PC-3 (cell line): Measurements from ENCODE around the gene BCAS3. TPM values are rescaled to one million over a fixed set of nuclear protein-coding genes. Genes with fewer than 3 reads are reported as not detected.

Experiments
- ATAC-seq: fragments of 200-7000 bp; cut with Tn5 transposase; 2 replicates; pipeline ENCODE4 v1.9.1; 2020; ENCODE audit warnings: mild to moderate bottlenecking, moderate library complexity
- BruUV-seq: library from RNA; stranded (reverse); fragments of 400-500 nt; replicated peaks from 2 replicates; lab custom pipeline; 2021; lab: Mats Ljungman, UMichigan
- CTCF ChIA-PET: fragments of 300-600 bp; sonication (Branson Sonifier 250); formaldehyde crosslinking; loops from one replicate; lab custom pipeline; 2022; ENCODE audit warnings: antibody characterized with exemption; lab: Charles Lee
- POLR2A ChIA-PET: fragments of 300-600 bp; sonication (Branson Sonifier 250); formaldehyde crosslinking; loops from one replicate; lab custom pipeline; 2022; ENCODE audit warnings: antibody characterized with exemption; ENCODE audit not compliant: unreplicated experiment; lab: Charles Lee
- DNase-seq: peaks from one replicate; pipeline ENCODE4 v3.0.0-alpha.2; 2015
- H2AFZ ChIP-seq: fragments of 300-600 bp; sonication (generic); 2 replicates; pipeline ENCODE4 v1.6.0; 2016; ENCODE audit warnings: antibody characterized with exemption, low read length
- H3F3A ChIP-seq: fragments of 300-600 bp; sonication (generic); one replicate; pipeline ENCODE4 v1.6.0; 2017; ENCODE audit warnings: antibody characterized with exemption, low read length, control low read depth, mild to moderate bottlenecking; ENCODE audit not compliant: unreplicated experiment
- H3K27ac ChIP-seq: fragments of 300-600 bp; sonication (generic); 2 replicates; pipeline ENCODE4 v1.5.1; 2016; ENCODE audit warnings: mild to moderate bottlenecking, low read length
- H3K27me3 ChIP-seq: fragments of 300-600 bp; sonication (generic); 2 replicates; pipeline ENCODE4 v1.6.1; 2016; ENCODE audit warnings: low read length, mixed read lengths
- H3K36me3 ChIP-seq: fragments of 300-600 bp; sonication (generic); 2 replicates; pipeline ENCODE4 v1.6.1; 2016; ENCODE audit warnings: low read depth, mixed run types, low read length, mixed read lengths
- H3K4me1 ChIP-seq: fragments of 300-600 bp; sonication (generic); 2 replicates; pipeline ENCODE4 v1.5.1; 2016; ENCODE audit warnings: low read length; ENCODE audit not compliant: insufficient read depth
- H3K4me2 ChIP-seq: fragments of 300-600 bp; sonication (generic); 2 replicates; pipeline ENCODE4 v1.6.0; 2016; ENCODE audit warnings: low read length
- H3K4me3 ChIP-seq: fragments of 300-600 bp; sonication (generic); 2 replicates; pipeline ENCODE4 v1.5.1; 2016; ENCODE audit warnings: mild to moderate bottlenecking, low read length, mixed read lengths
- H3K79me2 ChIP-seq: fragments of 300-600 bp; sonication (generic); 2 replicates; pipeline ENCODE4 v1.6.1; 2017; ENCODE audit warnings: low read length, mixed read lengths
- H3K9ac ChIP-seq: fragments of 300-600 bp; sonication (generic); 2 replicates; pipeline ENCODE4 v1.6.0; 2016; ENCODE audit warnings: mild to moderate bottlenecking, low read length
- H3K9me2 ChIP-seq: fragments of 300-600 bp; sonication (generic); replicated peaks from 2 replicates; pipeline ENCODE4 v1.6.1; 2016; ENCODE audit warnings: mixed run types, low read length, mixed read lengths
- H3K9me3 ChIP-seq: fragments of 300-600 bp; sonication (generic); 2 replicates; pipeline ENCODE4 v1.6.1; 2016; ENCODE audit warnings: low read length, mixed read lengths
- H4K20me1 ChIP-seq: fragments of 300-600 bp; sonication (generic); 2 replicates; pipeline ENCODE4 v1.6.1; 2016; ENCODE audit warnings: low read length, mixed read lengths
- CTCF ChIP-seq: fragments of 300-600 bp; sonication (generic); conservative IDR thresholded peaks from 2 replicates; pipeline ENCODE4 v1.5.1; 2017; ENCODE audit warnings: antibody characterized with exemption, low read depth, mild to moderate bottlenecking, low read length
- EZH2 ChIP-seq: fragments of 300-600 bp; sonication (generic); IDR thresholded peaks from one replicate; pipeline ENCODE4 v1.6.1; 2017; ENCODE audit warnings: antibody characterized with exemption, mild to moderate bottlenecking, low read length; ENCODE audit not compliant: unreplicated experiment
- EZH2phosphoT487 ChIP-seq: fragments of 300-600 bp; sonication (generic); IDR thresholded peaks from 2 replicates; pipeline ENCODE4 v1.6.1; 2018; ENCODE audit warnings: mild to moderate bottlenecking, antibody characterized with exemption, low read length, borderline replicate concordance
- intact Hi-C: fragments of 100-400 bp; cut with micrococcal nuclease; formaldehyde crosslinking; loops from 2 replicates; pipeline ENCODE4 v1.9.0; 2023
- total RNA-seq: library from RNA; depleted of rRNA; stranded (reverse); fragments of >200 nt; gene quantifications from 2 replicates; pipeline ENCODE4 v1.2.3, GENCODE V29; 2014

BCAS3 gene
- total RNA-seq, 1 experiment from 2014 or later, result 25.9 TPM

DNA sequence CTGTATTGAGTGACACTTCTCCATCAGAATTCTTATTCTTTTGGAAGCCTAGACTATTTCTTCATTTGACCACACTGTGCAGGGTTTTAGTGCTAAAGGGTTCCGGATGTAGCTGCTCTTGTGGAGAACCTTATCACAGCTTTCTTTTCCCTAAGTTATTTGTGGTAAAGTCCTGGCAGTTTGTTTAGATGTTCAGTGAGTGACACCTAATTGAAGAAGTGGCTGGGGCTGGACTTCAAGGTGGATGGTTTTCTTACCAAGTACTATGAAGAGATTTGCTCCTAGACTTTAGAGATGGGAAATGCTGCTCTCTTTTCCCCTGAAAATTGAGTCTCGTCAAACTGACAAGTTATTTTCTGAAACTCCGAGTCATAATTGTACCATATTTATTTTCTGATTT lies 578.0 kb downstream of the BCAS3 start:
- no peak overlapping the region for H3K4me3 ChIP-seq
- H3K27me3 ChIP-seq, result no peaks in the 10 kb centered on the region
- no peak overlapping the region for H2AFZ ChIP-seq
- TF ChIP-seq CTCF (no peak), EZH2 (no peak), EZH2phosphoT487 (no peak)
- no TSS peak for BruUV-seq
- H3K9ac ChIP-seq, result no peak overlapping the region
- ChIA-PET POLR2A (no interaction called here), CTCF (no interaction called here)
- peaks cover 6% of the 10 kb centered on the region for H3K4me1 ChIP-seq
- H3K9me3 ChIP-seq, result no peaks in the 10 kb centered on the region
- DNase-seq, result no peak
- intact Hi-C loops, result no loop called here
- H3K4me2 ChIP-seq, result no peak overlapping the region
- H3K27ac ChIP-seq, result no peak overlapping the region
- no peaks in the 10 kb centered on the region for H3K79me2 ChIP-seq
- H3F3A ChIP-seq, result no peaks in the 10 kb centered on the region
- no peaks in the 10 kb centered on the region for H3K9me2 ChIP-seq
- no peaks in the 10 kb centered on the region for H4K20me1 ChIP-seq
- H3K36me3 ChIP-seq, result no peaks in the 10 kb centered on the region
- no peak for ATAC-seq

- H3F3A ChIP-seq, result no peaks in the 10 kb centered on the region
- H3K4me3 ChIP-seq, result no peak overlapping the region
- H3K9ac ChIP-seq, result no peak overlapping the region
- H3K79me2 ChIP-seq, result no peaks in the 10 kb centered on the region
- no peak for ATAC-seq
- ChIA-PET CTCF (no interaction called here), POLR2A (no interaction called here)
- TF ChIP-seq EZH2 (no peak), CTCF (no peak), EZH2phosphoT487 (no peak)
- no peaks in the 10 kb centered on the region for H3K27me3 ChIP-seq
- no peak overlapping the region for H3K4me2 ChIP-seq
- no peak overlapping the region for H2AFZ ChIP-seq
- no peak for DNase-seq
- no TSS peak for BruUV-seq
- intact Hi-C loops, result no loop called here
- no peaks in the 10 kb centered on the region for H3K36me3 ChIP-seq
- no peaks in the 10 kb centered on the region for H4K20me1 ChIP-seq
- H3K27ac ChIP-seq, result no peak overlapping the region
- H3K4me1 ChIP-seq, result no peaks in the 10 kb centered on the region
- no peaks in the 10 kb centered on the region for H3K9me2 ChIP-seq
- no peaks in the 10 kb centered on the region for H3K9me3 ChIP-seq
Measured at GRCh38 chr17:61259360-61259759, 581.7 kb downstream of the BCAS3 start.

DNA sequence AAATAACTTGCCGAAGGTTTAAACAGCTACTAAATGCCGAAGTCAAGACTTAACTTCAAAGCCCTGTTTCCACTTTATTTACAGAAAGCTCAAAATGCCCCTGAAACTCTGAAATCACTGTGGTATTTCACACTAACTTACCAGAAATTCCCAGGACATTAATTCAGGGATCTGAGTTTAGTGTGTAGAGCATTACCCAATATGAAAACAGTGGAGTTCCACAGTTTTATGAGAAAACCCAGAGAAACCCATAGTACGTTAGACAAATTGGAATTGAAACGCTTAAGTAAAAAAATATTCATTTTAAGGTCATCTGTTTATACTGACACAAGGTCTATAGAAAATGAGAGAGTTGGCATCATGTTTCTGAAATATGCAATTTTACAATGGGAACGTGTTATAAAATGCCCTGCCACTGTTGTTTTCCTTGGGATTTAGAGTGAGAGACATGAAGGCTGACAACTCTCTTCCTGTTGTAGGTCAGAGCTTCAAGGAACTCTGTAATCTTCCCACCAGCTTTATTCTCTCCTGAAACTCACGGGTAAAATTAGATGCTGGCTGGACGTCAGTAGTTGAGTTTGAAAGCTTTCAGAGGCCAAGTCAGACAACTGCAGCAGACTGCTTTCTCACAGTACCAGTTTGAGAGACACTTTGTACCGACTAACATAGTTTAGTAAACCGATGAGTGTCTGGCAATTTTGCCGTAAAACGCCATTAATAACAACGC lies 582.6 kb downstream of the BCAS3 start:
- no peak for DNase-seq
- H3K4me1 ChIP-seq, result no peaks in the 10 kb centered on the region
- TF ChIP-seq CTCF (no peak), EZH2phosphoT487 (no peak), EZH2 (no peak)
- POLR2A ChIA-PET, result no interaction called here
- no peaks in the 10 kb centered on the region for H4K20me1 ChIP-seq
- H3K9me3 ChIP-seq, result no peaks in the 10 kb centered on the region
- CTCF ChIA-PET, result no interaction called here
- H3K36me3 ChIP-seq, result no peaks in the 10 kb centered on the region
- intact Hi-C loops, result no loop called here
- H3F3A ChIP-seq, result no peaks in the 10 kb centered on the region
- BruUV-seq, result no TSS peak
- H3K9ac ChIP-seq, result no peak overlapping the region
- H2AFZ ChIP-seq, result no peak overlapping the region
- no peak overlapping the region for H3K27ac ChIP-seq
- H3K9me2 ChIP-seq, result no peaks in the 10 kb centered on the region
- no peaks in the 10 kb centered on the region for H3K79me2 ChIP-seq
- ATAC-seq, result no peak
- no peak overlapping the region for H3K4me2 ChIP-seq
- no peak overlapping the region for H3K4me3 ChIP-seq
- H3K27me3 ChIP-seq, result no peaks in the 10 kb centered on the region
